Stimulated activated CD8-positive, alpha-beta memory T cell treated with anti-CD3 and anti-CD28 coated beads, Interleukin-4, amount 100 ng/mL, for 24 hours (primary cell): ENCODE results near the gene MTHFD1L.
A peak's percentile ranks its signal among the peaks of the same experiment; 100 is the strongest.
"Not testable (repeated sequence)": the region's sequence is repeated elsewhere in the genome, so short reads cannot be mapped to it uniquely, and the experiment has no call there.

Experiments
- DNase-seq: peaks from one replicate; pipeline ENCODE4 v3.0.0-alpha.2; 2020; ENCODE audit warnings: low read depth

Gene MTHFD1L

GRCh38 chr6:150865406-150866146, at the start of gene MTHFD1L:
Gene MTHFD1L (plus strand): TSS chr6:150865702. CDS start chr6:150865823, 121 bp downstream.
- peak; percentile 69 for DNase-seq

- DNase-seq: not testable (repeated sequence)
Observed at GRCh38 chr6:150816554-150816953, 48.9 kb upstream of the MTHFD1L start.

- no peak for DNase-seq
Observed at GRCh38 chr6:150822932-150823331, 42.6 kb upstream of the MTHFD1L start.

GRCh38 chr6:150826788-150827187, 38.7 kb upstream of the MTHFD1L start:
- no peak for DNase-seq

- DNase-seq: not testable (repeated sequence)
Observed at GRCh38 chr6:150828107-150828506, 37.4 kb upstream of the MTHFD1L start.

DNA sequence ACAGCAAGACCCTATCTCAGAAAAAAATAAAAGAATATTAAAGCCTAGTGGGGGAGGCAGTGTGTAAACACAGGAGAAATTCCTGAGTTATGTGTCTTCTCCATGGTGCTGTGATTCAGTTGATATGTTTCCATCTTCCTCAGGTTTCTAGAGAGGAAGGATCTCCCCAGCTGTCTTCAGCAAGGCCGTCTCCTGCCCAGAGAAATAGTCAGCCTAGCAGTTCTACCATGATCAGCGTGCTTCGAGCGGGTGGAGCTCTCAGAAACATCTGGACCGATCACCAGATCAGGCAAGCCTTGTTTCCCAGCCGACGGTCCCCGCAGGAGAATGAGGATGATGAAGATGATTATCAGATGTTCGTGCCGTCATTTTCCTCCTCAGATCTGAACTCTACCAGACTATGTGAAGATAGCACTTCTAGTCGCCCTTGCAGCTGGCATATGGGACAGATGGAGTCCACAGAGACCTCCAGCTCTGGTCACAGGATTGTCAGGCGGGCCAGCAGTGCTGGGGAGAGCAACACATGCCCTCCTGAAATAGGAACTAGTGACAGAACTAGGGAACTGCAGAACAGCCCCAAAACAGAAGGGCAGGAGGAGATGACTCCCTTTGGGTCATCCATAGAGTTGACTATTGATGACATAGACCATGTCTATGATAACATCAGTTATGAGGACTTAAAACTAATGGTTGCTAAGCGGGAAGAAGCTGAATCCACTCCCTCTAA, 34.9 kb upstream of the MTHFD1L start:
- DNase-seq: no peak

DNA sequence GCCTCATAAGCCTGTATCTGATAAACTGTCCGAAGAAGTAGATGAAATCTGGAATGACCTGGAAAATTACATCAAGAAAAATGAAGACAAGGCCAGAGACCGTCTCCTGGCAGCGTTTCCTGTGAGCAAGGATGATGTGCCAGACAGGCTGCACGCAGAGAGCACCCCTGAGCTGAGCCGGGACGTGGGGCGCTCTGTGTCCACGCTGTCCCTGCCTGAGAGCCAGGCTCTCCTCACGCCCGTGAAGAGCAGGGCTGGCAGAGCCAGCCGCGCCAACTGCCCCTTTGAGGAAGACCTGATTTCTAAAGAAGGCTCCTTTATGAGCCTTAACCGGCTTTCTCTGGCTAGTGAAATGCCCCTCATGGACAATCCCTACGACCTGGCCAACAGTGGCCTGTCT, 33.9 kb upstream of the MTHFD1L start:
- DNase-seq: no peak

- DNase-seq: no peak
Observed at GRCh38 chr6:150835620-150836019, 29.9 kb upstream of the MTHFD1L start.

GRCh38 chr6:150840185-150840584, 25.3 kb upstream of the MTHFD1L start:
- no peak for DNase-seq

- DNase-seq: no peak
Observed at GRCh38 chr6:150841189-150841588, 24.3 kb upstream of the MTHFD1L start.

- no peak for DNase-seq
Observed at GRCh38 chr6:150841697-150842096, 23.8 kb upstream of the MTHFD1L start.

- no peak for DNase-seq
Observed at GRCh38 chr6:150844371-150844770, 21.1 kb upstream of the MTHFD1L start.

DNA sequence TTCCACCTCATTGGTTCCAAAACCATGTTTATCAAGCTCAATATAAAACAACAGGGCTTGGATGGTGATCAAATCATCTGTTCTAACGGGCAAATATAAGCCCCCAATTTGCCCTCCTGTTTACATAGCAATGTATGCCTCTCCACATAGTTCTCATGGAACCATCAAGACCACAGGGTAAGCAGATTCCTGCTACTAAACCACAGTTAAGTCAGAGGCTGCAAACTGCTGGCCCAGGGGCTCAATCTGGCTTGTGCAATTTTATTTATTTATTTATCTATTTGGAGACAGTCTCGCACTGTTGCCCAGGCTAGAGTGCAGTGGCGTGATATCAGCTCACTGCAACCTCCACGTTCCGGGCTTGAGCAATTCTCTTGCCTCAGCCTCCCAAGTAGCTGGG, 18.9 kb upstream of the MTHFD1L start:
- DNase-seq: no peak

- no peak for DNase-seq
Observed at GRCh38 chr6:150848400-150848799, 17.1 kb upstream of the MTHFD1L start.

DNA sequence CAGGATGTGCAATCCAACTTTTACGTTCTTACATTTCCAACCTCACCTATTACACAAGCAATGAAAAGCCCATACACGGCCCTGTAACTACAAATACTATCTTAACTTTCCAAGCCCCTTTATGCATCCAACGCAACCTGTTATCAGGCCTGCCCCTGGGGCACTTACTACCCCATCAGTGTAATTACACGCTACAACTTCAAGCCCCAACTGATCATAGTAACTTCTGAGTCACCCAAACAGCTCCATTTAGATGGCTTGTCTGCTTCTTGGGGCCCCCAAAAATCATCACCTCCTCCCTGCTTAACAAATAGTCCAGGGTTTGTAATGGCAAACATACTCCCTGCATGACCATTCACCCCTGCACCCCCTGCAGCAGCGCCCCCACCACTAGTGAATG, 11.1 kb upstream of the MTHFD1L start:
- not testable (repeated sequence) for DNase-seq

GRCh38 chr6:150855171-150855570, 10.3 kb upstream of the MTHFD1L start:
- not testable (repeated sequence) for DNase-seq

- no peak for DNase-seq
Observed at GRCh38 chr6:150857062-150857944, 8.2 kb upstream of the MTHFD1L start.

- DNase-seq: no peak
Observed at GRCh38 chr6:150857945-150858308, 7.6 kb upstream of the MTHFD1L start.

DNA sequence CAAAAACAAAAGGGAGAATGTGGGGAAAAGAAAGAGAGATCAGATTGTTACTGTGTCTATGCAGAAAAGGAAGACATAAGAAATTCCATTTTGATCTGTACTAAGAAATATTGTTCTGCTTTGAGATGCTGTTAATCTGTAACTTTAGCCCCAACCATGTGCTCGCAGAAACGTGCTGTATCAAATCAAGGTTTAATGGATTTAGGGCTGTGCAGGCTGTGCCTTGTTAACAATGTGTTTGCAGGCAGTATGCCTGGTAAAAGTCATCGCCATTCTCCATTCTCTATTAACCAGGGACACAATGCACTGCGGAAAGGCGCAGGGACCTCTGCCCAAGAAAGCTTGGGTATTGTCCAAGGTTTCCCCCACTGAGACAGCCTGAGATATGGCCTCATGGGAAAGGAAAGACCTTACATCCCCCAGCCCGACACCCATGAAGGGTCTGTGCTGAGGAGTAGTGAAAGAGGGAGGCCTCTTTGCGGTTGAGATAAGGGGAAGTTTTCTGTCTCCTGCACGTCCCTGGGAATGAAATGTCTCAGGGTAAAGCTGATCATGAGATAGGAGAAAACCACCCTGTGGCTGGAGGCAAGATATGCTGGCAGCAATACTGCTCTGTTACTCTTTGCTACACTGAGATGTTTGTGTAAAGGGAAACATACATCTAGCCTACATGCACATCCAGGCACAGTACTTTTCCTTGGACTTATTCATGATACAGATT, 3.9 kb upstream of the MTHFD1L start:
- DNase-seq: not testable (repeated sequence)

DNA sequence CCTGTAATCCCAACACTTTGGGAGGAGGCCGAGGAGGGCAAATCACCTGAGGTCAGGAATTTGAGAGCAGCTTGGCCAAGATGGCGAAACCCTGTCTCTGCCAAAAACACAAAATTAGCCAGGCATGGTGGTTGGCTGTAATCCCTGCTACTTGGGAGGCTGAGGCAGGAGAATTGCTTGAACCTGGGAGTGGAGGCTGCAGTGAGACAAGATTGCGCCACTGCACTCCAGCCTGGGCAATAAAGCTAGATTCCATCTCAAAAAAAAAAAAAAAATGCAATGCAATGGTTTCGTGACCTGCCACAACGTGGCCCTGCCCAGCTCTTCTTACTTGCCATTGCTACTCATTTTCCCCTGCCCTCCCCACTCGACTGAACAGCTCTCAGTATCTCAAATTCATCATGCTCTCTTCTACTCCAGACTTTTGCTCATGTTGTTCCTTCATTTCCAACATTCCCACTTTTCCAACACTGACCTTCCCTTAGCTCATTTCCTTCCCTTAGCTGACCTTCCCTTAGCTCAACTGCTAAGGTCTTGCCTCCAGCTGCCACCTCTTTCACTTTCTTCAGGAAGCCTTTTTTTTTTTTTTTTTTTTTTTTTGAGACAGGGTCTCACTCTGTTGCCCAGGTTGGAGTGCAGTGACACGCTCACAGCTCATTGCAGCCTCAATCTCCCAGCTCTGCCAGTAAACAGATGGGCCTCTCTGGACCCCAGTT, 2.1 kb upstream of the MTHFD1L start:
- no peak for DNase-seq

GRCh38 chr6:150865043-150865405, 478 bp upstream of the MTHFD1L start:
- DNase-seq: no peak
